GM19238 (cell line): Measurements from ENCODE around the gene SURF6.

Experiments used
- DNase-seq: peaks from one replicate; pipeline ENCODE4 v3.0.0; 2011; ENCODE audit warnings: low spot score; ENCODE audit not compliant: insufficient read length

SURF6 gene

GRCh38 chr9:133368249-133368881, 32.4 kb upstream of the SURF6 start:
- DNase-seq = no peak

GRCh38 chr9:133367778-133368177, 31.8 kb upstream of the SURF6 start:
- no peak for DNase-seq

DNA sequence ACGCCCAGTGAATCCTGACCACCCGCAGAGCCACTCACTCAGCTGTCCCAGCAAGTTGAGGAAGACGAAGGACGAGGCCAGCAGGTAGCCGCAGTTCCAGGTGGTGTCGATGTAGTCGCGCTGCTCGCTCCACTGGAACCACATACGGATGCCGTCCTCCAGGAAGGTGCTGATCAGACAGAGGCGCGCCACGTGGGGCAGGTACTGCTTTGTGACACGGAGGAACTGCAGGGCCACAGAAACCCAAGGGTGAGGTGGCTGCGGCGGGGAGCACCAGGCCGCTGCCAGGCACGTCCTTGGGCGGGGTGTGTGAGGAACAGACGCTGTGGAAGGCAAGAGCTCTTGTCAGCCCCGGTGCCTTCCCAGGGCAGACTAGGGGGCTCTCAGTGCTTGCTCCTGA, 31.2 kb upstream of the SURF6 start:
- no peak for DNase-seq

- no peak for DNase-seq
These were observed 30.4 kb upstream of the SURF6 start for GRCh38 chr9:133366435-133366834.

DNA sequence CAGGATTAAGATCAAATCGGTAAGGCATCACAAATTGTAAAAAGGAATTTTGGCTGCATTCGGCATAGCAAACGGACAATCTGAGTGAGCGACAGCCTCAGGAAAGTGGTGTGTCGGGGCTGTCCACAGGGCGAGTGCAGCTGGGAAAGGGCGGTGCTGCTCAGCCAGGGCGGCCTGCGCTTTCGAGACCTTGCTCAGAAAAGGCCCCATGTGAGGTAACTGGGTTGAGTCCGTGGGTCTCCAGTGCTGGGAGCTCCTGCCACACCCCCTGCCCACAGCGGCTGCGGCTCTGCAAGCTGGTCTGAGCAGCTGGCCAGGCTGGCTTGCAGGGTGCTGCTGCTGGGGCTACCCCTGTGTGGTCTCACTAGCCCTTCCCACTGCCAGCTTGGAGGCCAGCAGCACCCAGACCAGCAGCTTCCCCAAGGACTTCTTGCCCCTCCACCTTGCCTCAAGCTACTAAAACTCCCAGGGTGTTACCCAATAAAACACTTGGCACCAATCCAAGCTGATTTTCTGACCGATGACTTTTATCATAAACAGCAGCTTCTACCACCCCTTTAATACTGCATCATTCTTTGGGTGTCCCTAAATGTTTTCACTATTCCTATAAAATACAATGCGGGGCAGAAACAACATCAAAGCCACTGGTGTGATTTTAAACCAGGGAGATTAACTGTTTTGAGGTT, 26.5 kb upstream of the SURF6 start:
- no peak for DNase-seq

GRCh38 chr9:133361507-133362092, 25.6 kb upstream of the SURF6 start:
- no peak for DNase-seq

DNA sequence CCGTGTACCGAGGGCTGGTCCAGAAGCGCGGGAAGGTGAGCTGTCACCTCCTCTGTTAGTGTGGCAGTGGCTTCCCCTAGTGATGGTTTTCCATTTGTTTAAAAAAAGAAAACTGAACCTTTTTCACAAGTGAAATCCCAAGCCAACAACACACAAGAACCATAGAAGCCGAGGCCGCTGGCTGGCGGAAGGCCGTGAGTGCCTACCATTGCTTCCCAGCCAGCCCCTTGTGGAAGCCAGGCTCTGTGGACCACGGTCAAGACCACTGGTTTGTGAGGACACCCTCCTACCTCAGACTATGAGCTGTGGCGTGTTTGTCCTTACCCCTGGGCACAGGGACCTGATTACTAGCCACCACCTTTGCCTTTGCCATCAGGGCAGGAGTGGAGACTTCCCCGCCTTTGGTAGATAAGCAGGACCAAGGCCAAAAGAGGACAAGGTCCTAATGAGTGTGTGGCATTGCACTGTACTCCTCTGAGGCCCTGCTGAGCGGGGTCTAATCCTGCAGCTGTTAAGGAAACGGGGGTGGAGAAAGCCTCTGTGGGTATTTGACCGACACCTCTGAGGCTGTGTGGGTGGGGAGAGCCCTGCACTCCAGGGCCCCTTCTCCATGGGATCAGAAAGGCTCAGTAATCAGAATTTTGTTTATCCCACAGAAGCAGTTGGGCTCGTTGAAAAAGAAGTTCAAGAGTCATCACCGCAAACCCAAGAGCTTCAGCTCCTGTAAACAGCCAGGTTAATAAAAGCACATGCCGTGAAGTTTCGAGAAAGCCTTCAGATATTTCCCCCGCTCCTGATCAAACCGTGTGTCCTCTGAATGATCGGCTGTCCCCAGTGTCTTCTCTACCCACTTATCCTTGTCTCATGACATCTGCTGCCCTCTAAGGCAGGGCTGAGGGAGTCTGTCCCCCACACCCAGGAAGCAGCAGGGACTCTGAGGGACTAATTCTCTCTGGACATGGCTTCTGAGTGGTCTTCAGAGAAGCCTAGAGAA, 24.7 kb upstream of the SURF6 start:
- DNase-seq = no peak

DNA sequence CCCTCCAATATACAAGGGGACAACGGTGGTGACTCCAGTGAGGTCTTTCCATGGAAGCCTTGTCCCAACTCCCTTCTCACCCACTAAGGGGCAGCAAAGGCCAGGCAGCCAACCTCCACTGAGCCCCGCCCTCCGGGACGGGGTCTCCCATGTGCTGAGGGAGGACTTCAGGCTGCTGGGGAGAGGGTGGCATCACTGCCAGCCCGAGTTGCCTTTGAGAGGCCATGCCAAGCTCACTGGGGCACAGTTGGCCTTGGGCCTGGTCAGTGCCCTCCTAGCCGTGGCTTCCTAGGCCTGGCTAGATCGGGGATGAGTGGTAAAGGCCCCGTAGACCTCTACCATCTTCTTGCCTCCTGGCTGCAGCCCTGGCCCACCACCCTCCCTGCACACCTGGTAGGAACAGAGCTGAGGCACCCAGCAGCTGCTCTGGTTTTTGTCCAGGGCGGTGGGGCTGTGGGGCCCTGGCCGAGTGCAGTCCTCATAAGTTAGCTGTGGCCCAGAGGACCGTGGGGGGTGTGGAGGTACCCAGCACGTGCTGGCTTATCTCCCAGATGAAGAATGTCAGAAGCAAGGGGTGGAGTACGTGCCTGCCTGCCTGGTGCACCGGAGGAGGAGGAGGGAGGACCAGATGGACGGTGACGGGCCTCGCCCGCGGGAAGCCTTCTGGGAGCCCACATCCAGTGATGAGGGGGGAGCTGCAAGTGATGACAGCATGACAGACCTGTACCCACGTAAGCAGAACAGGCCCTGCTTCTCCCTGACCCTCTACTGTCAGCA, 23.6 kb upstream of the SURF6 start:
- DNase-seq = no peak

GRCh38 chr9:133357656-133358055, 21.7 kb upstream of the SURF6 start:
- no peak for DNase-seq

DNA sequence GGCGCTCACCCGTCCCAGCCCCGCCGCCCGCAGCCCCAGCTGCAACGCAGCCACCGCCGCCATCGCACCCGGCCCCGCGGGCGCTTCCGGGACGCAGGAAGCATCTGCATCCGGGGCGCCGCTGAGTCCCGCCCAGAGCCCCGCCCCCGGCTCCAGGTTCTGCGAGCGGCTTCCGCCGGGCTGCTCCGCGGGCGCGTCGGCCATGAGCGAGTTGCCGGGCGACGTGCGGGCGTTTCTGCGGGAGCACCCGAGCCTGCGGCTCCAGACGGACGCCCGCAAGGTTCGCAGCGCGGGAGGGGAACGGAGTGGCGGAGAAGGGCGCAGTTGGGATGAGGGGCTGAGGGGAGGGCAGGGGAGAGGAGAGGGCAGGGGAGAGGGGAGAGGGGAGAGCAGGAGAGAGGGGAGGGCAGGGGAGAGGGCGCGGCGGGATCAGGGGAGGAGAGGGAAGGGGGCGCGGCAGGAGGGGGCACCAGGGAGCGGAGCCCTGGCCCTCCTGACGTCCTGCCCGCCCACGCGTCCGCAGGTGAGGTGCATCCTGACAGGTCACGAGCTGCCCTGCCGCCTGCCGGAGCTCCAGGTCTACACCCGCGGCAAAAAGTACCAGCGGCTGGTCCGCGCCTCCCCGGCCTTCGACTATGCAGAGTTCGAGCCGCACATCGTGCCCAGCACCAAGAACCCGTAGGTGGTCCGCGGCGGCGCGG, 20.6 kb upstream of the SURF6 start, which contains the start of the genes SURF1 and SURF2:
Gene SURF1 (minus strand): TSS at position 97 of the 701 bp plus-strand sequence. CDS start 34 bp downstream, at position 63.
Gene SURF2 (plus strand): TSS at position 160 of the 701 bp plus-strand sequence. CDS start 43 bp downstream, at position 203.
- peak; percentile 89 for DNase-seq

DNA sequence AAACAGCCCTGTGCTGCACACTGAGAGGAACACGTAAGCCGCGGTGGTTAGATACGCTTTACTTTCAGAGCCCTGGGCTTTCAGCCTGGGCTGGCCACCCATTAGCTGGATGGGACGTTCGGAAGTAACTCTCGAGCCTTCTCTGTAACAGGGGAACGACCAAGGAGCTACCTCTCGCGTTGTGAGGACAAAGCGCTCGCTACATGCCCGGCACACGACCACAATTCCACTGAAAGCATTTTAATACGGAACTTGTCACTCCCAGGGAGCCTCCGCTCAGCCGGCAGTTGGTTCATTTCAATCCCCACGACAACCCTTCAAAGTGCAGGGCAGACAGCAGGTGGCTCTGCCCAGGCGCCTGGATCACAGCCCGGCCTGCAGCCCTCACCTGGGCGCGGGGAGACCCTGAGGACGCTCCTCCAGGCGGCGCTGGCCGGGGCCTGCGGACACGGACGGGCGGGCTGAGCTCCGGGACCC, 19.9 kb upstream of the SURF6 start:
- no peak for DNase-seq

- no peak for DNase-seq
These were observed 18.8 kb upstream of the SURF6 start for GRCh38 chr9:133354766-133355165.

- no peak for DNase-seq
These were observed 17.6 kb upstream of the SURF6 start for GRCh38 chr9:133353548-133353947.

DNA sequence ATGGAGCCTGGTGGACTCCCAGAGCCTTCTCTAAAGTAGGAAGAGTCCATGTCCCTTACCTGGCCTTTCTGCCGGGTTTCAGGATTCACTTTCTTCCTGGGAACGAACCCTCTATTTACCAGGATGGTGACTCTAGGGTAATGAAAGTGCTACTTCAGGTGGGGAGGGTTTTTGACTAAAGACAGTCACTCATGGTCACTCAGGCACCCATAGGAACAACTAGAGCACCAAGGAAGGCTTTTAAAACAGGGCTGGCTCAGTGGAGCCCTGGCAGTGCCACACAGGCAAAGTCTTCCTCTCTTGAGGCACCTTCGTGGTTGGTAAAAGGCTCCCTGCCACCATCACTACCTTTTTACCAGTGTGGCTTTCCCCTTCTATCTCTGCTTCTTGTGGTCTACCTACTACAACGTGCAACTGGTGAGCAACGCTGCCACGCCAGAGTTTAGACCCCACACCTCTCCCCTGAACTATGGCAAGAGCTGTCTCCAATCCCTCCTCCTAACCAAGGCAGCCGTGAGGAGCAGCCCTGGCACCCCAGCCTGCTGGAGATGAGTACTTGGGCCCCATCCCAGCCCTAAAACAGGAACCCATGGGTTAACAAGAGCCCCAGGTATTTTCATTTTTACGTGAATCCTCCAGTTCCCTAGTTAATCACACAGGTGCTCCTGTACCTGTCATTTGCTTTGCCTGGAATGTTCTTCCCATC, 16.8 kb upstream of the SURF6 start:
- DNase-seq = no peak

GRCh38 chr9:133351908-133352634, 16.1 kb upstream of the SURF6 start:
- DNase-seq = no peak

DNA sequence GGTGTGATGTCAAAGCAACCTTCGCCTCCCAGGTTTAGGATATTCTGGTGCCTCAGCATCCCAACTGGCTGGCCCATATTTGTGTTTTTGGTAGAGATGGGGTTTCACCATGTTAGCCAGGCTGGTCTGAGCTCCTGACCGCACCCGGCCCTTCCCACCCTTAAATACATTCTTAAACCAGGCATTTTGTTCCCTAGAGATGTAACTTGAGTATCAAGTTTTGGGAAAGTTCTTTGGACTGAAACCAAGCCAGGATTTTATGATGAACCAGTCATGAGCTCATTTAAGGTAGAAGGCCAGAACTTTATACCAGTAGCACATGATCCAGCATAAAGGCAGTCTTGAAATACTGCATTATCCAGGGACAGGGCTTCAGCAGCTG, 15.5 kb upstream of the SURF6 start:
- no peak for DNase-seq

DNA sequence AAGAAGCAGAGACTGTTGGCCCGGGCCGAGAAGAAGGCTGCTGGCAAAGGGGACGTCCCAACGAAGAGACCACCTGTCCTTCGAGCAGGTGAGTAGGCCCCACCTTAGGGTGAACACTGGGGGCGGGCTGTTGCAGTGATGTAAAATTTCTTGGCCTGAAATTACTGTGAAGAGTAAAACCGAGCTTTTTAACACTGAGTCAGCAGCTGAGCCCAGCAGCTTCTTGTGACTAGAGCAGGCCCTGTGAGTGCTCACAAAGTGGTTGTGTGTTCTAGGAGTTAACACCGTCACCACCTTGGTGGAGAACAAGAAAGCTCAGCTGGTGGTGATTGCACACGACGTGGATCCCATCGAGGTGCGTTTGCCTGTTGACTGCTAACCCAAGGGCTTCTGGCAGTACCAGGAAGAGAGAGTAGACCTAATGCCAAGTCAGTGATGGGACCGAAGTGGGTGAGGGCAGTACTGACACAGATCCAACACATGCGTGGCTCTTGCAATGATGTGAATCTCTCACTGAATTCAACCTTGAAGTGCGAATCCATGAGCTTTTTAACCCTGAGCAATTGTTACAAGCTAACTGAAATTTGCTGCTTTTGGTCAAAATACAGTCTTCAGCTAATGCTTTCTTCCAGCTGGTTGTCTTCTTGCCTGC, 14.1 kb upstream of the SURF6 start:
- no peak for DNase-seq
